WTC11 (cell line): Measurements from ENCODE around the gene P2RX1.

Experiments
- JUN ChIP-seq: sonication (generic); formaldehyde crosslinking; IDR thresholded peaks from 2 replicates; pipeline ENCODE4 v1.8.0; 2023; ENCODE audit warnings: mild to moderate bottlenecking, missing genetic modification reagents
- NFATC4 ChIP-seq: fragments of 250-450 bp; sonication (Bioruptor Pico); IDR thresholded peaks from 2 replicates; pipeline ENCODE4 v1.9.0; 2021; ENCODE audit warnings: mild to moderate bottlenecking
- SP1 ChIP-seq: sonication (generic); formaldehyde crosslinking; conservative IDR thresholded peaks from 2 replicates; pipeline ENCODE4 v1.8.1; 2022; ENCODE audit warnings: missing genetic modification reagents
- ZNF416 ChIP-seq: fragments of 250-450 bp; sonication (Bioruptor Pico); IDR thresholded peaks from 2 replicates; pipeline ENCODE4 v1.9.0; 2021; ENCODE audit warnings: mild to moderate bottlenecking, inconsistent platforms
- TF ChIP-seq, protein P1 (sequence below): sonication (generic); formaldehyde crosslinking; IDR thresholded peaks from 2 replicates; pipeline ENCODE4 v1.8.1; 2023; ENCODE audit warnings: mild to moderate bottlenecking, missing genetic modification reagents, moderate library complexity
- TF ChIP-seq, protein P2 (sequence below): sonication (generic); formaldehyde crosslinking; IDR thresholded peaks from 2 replicates; pipeline ENCODE4 v1.8.1; 2022; ENCODE audit warnings: mild to moderate bottlenecking, moderate library complexity, missing genetic modification reagents
- TF ChIP-seq, protein P3 (sequence below): fragments of 200-600 bp; IDR thresholded peaks from 2 replicates; pipeline ENCODE4 v1.8.0; 2022; ENCODE audit warnings: antibody characterized with exemption
- TF ChIP-seq, protein P4 (sequence below): sonication (generic); formaldehyde crosslinking; IDR thresholded peaks from 2 replicates; pipeline ENCODE4 v1.8.0; 2023; ENCODE audit warnings: missing genetic modification reagents, mild to moderate bottlenecking, borderline replicate concordance
- TF ChIP-seq, protein P5 (sequence below): sonication (generic); formaldehyde crosslinking; IDR thresholded peaks from 2 replicates; pipeline ENCODE4 v1.8.1; 2022; ENCODE audit warnings: low read depth, missing genetic modification reagents, borderline replicate concordance

DNA sequence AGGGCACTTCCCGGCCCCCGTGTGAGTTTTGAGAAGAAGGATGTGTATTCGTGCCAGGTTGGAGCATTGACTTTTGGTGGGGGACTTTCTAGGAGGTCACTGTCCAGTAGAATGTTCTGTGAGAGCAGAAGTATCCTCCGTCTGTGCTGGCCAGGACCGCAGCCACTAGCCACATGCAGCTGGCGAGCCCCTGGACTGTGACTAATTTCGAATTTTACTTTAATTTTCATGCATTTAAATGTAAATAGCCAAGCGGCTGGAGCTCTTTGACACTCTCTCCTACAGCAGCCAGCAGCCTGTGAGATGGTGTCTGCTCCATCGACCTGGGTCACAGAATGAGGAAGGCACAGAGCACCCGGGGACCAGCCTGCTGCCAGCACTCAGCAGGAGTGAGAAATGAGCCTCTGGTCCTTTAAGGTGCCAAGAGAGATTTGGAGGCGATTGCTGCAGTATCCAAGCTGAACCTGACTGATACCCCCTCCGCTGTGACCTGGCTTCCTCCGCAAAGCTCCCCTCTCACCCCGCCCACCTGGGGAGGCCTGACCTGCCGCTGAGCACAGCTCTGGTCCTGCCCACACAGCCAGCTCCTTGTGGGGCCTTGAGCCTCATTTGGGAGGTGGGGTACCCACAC is 40.2 kb upstream of the P2RX1 start:
- TF ChIP-seq, protein P1, sequence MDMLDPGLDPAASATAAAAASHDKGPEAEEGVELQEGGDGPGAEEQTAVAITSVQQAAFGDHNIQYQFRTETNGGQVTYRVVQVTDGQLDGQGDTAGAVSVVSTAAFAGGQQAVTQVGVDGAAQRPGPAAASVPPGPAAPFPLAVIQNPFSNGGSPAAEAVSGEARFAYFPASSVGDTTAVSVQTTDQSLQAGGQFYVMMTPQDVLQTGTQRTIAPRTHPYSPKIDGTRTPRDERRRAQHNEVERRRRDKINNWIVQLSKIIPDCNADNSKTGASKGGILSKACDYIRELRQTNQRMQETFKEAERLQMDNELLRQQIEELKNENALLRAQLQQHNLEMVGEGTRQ, result no peak
- TF ChIP-seq, protein P2, sequence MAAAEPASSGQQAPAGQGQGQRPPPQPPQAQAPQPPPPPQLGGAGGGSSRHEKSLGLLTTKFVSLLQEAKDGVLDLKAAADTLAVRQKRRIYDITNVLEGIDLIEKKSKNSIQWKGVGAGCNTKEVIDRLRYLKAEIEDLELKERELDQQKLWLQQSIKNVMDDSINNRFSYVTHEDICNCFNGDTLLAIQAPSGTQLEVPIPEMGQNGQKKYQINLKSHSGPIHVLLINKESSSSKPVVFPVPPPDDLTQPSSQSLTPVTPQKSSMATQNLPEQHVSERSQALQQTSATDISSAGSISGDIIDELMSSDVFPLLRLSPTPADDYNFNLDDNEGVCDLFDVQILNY, result no peak
- TF ChIP-seq SP1 (CRISPR knock-in tag) (no peak), NFATC4 (no peak), ZNF416 (CRISPR knock-in tag) (no peak), JUN (CRISPR knock-in tag) (no peak)
- TF ChIP-seq, protein P3, sequence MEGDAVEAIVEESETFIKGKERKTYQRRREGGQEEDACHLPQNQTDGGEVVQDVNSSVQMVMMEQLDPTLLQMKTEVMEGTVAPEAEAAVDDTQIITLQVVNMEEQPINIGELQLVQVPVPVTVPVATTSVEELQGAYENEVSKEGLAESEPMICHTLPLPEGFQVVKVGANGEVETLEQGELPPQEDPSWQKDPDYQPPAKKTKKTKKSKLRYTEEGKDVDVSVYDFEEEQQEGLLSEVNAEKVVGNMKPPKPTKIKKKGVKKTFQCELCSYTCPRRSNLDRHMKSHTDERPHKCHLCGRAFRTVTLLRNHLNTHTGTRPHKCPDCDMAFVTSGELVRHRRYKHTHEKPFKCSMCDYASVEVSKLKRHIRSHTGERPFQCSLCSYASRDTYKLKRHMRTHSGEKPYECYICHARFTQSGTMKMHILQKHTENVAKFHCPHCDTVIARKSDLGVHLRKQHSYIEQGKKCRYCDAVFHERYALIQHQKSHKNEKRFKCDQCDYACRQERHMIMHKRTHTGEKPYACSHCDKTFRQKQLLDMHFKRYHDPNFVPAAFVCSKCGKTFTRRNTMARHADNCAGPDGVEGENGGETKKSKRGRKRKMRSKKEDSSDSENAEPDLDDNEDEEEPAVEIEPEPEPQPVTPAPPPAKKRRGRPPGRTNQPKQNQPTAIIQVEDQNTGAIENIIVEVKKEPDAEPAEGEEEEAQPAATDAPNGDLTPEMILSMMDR, result no peak
- TF ChIP-seq, protein P4, sequence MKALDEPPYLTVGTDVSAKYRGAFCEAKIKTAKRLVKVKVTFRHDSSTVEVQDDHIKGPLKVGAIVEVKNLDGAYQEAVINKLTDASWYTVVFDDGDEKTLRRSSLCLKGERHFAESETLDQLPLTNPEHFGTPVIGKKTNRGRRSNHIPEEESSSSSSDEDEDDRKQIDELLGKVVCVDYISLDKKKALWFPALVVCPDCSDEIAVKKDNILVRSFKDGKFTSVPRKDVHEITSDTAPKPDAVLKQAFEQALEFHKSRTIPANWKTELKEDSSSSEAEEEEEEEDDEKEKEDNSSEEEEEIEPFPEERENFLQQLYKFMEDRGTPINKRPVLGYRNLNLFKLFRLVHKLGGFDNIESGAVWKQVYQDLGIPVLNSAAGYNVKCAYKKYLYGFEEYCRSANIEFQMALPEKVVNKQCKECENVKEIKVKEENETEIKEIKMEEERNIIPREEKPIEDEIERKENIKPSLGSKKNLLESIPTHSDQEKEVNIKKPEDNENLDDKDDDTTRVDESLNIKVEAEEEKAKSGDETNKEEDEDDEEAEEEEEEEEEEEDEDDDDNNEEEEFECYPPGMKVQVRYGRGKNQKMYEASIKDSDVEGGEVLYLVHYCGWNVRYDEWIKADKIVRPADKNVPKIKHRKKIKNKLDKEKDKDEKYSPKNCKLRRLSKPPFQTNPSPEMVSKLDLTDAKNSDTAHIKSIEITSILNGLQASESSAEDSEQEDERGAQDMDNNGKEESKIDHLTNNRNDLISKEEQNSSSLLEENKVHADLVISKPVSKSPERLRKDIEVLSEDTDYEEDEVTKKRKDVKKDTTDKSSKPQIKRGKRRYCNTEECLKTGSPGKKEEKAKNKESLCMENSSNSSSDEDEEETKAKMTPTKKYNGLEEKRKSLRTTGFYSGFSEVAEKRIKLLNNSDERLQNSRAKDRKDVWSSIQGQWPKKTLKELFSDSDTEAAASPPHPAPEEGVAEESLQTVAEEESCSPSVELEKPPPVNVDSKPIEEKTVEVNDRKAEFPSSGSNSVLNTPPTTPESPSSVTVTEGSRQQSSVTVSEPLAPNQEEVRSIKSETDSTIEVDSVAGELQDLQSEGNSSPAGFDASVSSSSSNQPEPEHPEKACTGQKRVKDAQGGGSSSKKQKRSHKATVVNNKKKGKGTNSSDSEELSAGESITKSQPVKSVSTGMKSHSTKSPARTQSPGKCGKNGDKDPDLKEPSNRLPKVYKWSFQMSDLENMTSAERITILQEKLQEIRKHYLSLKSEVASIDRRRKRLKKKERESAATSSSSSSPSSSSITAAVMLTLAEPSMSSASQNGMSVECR (CRISPR knock-in tag), result no peak
- TF ChIP-seq, protein P5, sequence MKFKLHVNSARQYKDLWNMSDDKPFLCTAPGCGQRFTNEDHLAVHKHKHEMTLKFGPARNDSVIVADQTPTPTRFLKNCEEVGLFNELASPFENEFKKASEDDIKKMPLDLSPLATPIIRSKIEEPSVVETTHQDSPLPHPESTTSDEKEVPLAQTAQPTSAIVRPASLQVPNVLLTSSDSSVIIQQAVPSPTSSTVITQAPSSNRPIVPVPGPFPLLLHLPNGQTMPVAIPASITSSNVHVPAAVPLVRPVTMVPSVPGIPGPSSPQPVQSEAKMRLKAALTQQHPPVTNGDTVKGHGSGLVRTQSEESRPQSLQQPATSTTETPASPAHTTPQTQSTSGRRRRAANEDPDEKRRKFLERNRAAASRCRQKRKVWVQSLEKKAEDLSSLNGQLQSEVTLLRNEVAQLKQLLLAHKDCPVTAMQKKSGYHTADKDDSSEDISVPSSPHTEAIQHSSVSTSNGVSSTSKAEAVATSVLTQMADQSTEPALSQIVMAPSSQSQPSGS, result no peak
